OCI-LY1 (cell line): Measurements from ENCODE around the gene IRF2BP2.

Experiments used
- H2AFZ ChIP-seq: fragments of 200-600 bp; sonication (generic), shearing (Covaris generic); 2 replicates; pipeline ENCODE4 v1.6.0; 2014; ENCODE audit warnings: antibody characterized with exemption, mild to moderate bottlenecking, low read length
- H3F3A ChIP-seq: fragments of 200-600 bp; sonication (generic), shearing (Covaris generic); 2 replicates; pipeline ENCODE4 v1.6.0; 2014; ENCODE audit warnings: mild to moderate bottlenecking, antibody characterized with exemption, low read length, moderate library complexity; ENCODE audit not compliant: insufficient read depth
- H3K27ac ChIP-seq: fragments of 200-600 bp; sonication (generic); 2 replicates; pipeline ENCODE4 v1.5.1; 2014; ENCODE audit warnings: low read length, mixed run types, mild to moderate bottlenecking, low read depth; ENCODE audit not compliant: poor library complexity, severe bottlenecking
- H3K27me3 ChIP-seq: fragments of 200-600 bp; sonication (generic); 2 replicates; pipeline ENCODE4 v1.6.0; 2014; ENCODE audit warnings: antibody characterized with exemption, mild to moderate bottlenecking, low read length, moderate library complexity; ENCODE audit not compliant: insufficient read depth
- H3K36me3 ChIP-seq: fragments of 200-600 bp; sonication (generic); 2 replicates; pipeline ENCODE4 v1.6.1; 2014; ENCODE audit warnings: mild to moderate bottlenecking, antibody characterized with exemption, low read length, moderate library complexity, mixed read lengths; ENCODE audit not compliant: insufficient read depth
- H3K4me1 ChIP-seq: fragments of 200-600 bp; sonication (generic); 2 replicates; pipeline ENCODE4 v1.5.1; 2014; ENCODE audit warnings: mild to moderate bottlenecking, low read length, moderate library complexity; ENCODE audit not compliant: insufficient read depth, severe bottlenecking
- H3K4me2 ChIP-seq: fragments of 200-600 bp; sonication (generic), shearing (Covaris generic); 2 replicates; pipeline ENCODE4 v1.6.1; 2014; ENCODE audit warnings: low read length
- H3K4me3 ChIP-seq: fragments of 200-600 bp; sonication (generic); 2 replicates; pipeline ENCODE4 v1.5.1; 2014; ENCODE audit warnings: low read length, low read depth, mild to moderate bottlenecking, mixed read lengths; ENCODE audit not compliant: poor library complexity, severe bottlenecking
- H3K79me2 ChIP-seq: fragments of 200-600 bp; shearing (Covaris generic); 2 replicates; pipeline ENCODE4 v1.6.1; 2016; ENCODE audit warnings: mixed run types, low read length, mixed read lengths; ENCODE audit not compliant: insufficient read depth
- H3K9ac ChIP-seq: fragments of 200-600 bp; sonication (generic), shearing (Covaris generic); 2 replicates; pipeline ENCODE4 v1.6.1; 2014; ENCODE audit warnings: mild to moderate bottlenecking, low read length, mixed read lengths
- H3K9me2 ChIP-seq: fragments of 200-600 bp; sonication (generic), shearing (Covaris generic); 2 replicates; pipeline ENCODE4 v1.6.1; 2014; ENCODE audit warnings: low read depth, mild to moderate bottlenecking, low read length, mixed read lengths
- H3K9me3 ChIP-seq: fragments of 200-600 bp; shearing (Covaris generic); 2 replicates; pipeline ENCODE4 v1.6.1; 2014; ENCODE audit warnings: low read length, mixed read lengths
- H4K20me1 ChIP-seq: fragments of 200-600 bp; sonication (generic), shearing (Covaris generic); 2 replicates; pipeline ENCODE4 v1.6.0; 2016; ENCODE audit warnings: mild to moderate bottlenecking, low read length; ENCODE audit not compliant: insufficient read depth
- CTCF ChIP-seq: fragments of 200-600 bp; sonication (generic), shearing (Covaris generic); IDR thresholded peaks from 2 replicates; pipeline ENCODE4 v1.5.1; 2017; ENCODE audit warnings: mild to moderate bottlenecking, antibody characterized with exemption, low read length, moderate library complexity, mixed read lengths
- EZH2 ChIP-seq: fragments of 200-600 bp; sonication (generic), shearing (Covaris generic); IDR thresholded peaks from 2 replicates; pipeline ENCODE4 v1.8.0; 2017; ENCODE audit warnings: borderline replicate concordance, mixed run types, mild to moderate bottlenecking, antibody characterized with exemption, low read length, moderate library complexity, mixed read lengths

The IRF2BP2 gene

DNA sequence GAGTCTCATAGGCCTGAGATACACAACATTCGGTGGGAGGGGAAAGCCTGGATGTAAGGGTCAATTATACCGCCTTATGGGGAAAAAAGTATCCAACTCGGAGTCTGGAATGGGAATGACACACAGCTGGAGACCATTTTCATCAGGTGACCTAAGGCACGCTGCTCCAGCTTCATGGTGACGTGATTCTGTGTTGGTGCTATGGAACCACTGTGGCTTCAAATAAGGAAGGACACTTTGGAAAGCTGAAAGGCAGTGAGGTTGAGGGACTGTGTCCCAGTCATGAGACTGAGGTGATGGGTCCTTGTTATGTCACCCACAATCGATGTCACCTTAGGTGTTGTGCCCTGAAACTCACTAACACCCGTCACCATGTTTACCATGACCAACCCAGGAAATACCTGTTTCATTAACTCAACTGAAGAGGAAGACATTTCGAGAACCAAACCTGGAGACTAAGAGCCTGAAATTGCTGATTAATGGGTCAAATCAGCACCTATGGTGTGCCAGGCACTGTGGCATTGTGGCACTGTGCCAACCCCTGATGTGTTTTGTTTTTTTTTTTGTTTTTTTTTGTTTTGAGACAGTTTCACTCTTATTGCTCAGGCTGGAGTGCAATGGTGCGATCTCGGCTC, 54.5 kb downstream of the IRF2BP2 start:
- Histone ChIP-seq H3K27ac (no peak overlapping the region), H3K9me3 (no peaks in the 10 kb centered on the region), H3K27me3 (no peaks in the 10 kb centered on the region), H3K79me2 (no peaks in the 10 kb centered on the region), H3K9me2 (no peaks in the 10 kb centered on the region), H3K36me3 (no peaks in the 10 kb centered on the region), H3K4me3 (no peak overlapping the region), H3K4me2 (no peak overlapping the region), H3K9ac (no peak overlapping the region), H2AFZ (no peak overlapping the region), H3K4me1 (no peaks in the 10 kb centered on the region), H4K20me1 (no peaks in the 10 kb centered on the region), H3F3A (no peaks in the 10 kb centered on the region)
- TF ChIP-seq CTCF = no peak
- no peak for TF ChIP-seq EZH2

DNA sequence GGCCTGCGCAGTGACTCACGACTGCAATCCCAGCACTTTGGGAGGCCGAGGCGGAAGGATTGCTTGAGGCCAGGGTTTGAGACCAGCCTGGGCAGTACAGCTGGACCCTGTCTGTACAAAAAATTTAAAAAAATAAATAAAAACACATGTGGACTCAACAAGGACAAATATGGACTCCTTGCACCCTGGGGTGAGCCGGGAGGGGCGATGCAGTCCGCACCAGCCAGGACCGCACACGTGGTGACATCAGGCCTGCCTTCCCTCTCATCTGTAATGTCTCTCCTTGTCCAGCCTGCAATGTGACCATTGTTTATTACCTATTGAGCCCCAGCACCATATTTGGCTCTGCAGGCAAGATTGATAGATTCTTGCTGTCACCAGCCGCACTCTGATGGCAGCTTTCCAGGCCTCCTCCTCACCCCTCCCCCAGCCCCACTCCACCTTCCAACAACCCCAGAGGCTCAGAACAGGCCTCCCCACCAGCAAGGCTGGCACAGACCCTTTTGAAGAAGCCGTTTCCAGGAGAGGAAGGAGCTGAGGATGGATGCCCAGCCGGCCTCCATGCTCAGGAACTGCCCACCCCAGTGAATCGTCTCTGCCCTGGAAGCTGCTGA, 55.2 kb downstream of the IRF2BP2 start:
- H3K79me2 ChIP-seq = no peaks in the 10 kb centered on the region
- H3K9ac ChIP-seq = no peak overlapping the region
- H4K20me1 ChIP-seq = no peaks in the 10 kb centered on the region
- no peaks in the 10 kb centered on the region for H3K9me3 ChIP-seq
- H2AFZ ChIP-seq = no peak overlapping the region
- no peak overlapping the region for H3K4me2 ChIP-seq
- no peaks in the 10 kb centered on the region for H3K9me2 ChIP-seq
- no peak overlapping the region for H3K27ac ChIP-seq
- no peak overlapping the region for H3K4me3 ChIP-seq
- no peaks in the 10 kb centered on the region for H3K36me3 ChIP-seq
- H3K4me1 ChIP-seq = no peaks in the 10 kb centered on the region
- no peaks in the 10 kb centered on the region for H3K27me3 ChIP-seq
- no peaks in the 10 kb centered on the region for H3F3A ChIP-seq
- TF ChIP-seq CTCF (no peak), EZH2 (no peak)
